CD4-positive, alpha-beta T cell treated with Interleukin-4 for 4 hours (primary cell): ENCODE results near the gene HBM.
"Not testable (repeated sequence)": the region's sequence is repeated elsewhere in the genome, so short reads cannot be mapped to it uniquely, and the experiment has no call there.

Experiments
- DNase-seq: peaks from one replicate; pipeline ENCODE4 v3.0.0-alpha.2; 2020

The HBM gene

GRCh38 chr16:149024-149660 lies 16.6 kb upstream of the HBM start:
- no peak for DNase-seq

- no peak for DNase-seq
Observed at GRCh38 chr16:152141-153128, 13.3 kb upstream of the HBM start, which contains the start of gene HBZ. Gene HBZ, plus strand, starts transcription at chr16:152644. Its CDS starts 266 bp downstream, at chr16:152910.

DNA sequence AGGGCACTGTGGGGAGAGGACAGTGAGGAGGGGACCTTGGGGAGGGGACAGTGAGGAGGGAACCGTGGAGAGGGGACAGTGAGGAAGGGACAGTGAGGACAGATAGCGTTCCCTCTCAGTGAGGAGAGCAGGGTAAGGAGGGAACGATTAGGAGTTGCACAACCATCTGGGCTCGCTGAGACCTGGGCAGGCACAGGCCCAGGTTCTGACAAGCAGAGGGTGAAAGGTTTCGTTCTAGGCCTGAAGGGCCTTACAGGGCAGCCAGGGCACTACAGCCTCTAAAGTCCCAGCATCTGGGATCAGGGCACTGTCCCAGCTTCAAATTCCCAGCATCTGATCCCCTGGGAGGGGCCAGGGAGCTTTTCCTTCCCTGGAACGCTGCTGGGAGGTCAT lies 12.7 kb upstream of the HBM start:
- DNase-seq, result not testable (repeated sequence)

GRCh38 chr16:153550-154216 lies 12.1 kb upstream of the HBM start:
- not testable (repeated sequence) for DNase-seq

DNA sequence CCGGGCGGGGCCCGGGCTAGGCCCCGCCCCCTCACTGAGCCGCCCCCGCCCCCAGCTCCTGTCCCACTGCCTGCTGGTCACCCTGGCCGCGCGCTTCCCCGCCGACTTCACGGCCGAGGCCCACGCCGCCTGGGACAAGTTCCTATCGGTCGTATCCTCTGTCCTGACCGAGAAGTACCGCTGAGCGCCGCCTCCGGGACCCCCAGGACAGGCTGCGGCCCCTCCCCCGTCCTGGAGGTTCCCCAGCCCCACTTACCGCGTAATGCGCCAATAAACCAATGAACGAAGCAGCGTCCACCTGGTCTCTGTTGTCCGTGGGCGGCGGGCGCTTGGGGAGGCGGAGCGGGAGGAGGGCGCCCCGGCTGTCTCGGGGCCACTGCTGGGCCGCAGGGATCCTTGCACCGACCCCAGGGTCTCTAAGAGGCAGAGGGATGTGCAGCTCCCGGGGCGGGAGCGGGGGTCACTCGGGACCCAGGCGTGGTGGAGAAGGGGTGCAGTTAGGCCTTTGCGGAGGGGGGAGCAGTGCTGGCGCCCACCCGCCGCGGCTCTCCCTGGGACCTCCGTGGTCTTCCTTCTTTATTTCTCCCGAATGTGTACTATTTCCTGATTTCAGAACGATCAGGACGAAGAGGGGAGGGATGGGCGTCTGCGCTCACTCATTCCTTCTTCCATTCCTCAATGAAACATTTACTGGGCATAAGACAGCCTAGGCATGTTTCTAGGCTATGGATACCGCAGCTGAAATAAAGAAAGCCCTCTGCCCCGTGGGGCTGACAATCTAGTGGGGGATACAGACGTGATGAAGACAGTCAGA lies 11.4 kb upstream of the HBM start:
- no peak for DNase-seq

DNA sequence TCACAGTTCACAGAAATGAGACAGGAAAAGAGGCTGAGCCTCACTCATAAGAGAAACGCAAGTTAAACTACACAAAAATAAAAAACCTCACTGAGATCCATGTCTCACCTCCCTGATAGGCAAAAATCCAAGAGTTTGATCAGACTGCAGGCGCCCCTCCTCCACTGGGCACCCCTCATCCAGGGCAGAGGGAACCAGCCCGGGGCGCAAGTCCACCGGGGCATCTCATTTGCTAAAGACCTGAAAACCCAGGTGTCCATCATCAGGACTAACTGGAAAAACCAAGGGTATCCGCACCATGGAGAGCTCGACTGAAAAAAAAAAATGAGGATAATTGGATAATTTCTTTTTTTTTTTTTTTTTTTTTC lies 10.8 kb upstream of the HBM start:
- DNase-seq, result no peak

GRCh38 chr16:159136-159849 lies 6.5 kb upstream of the HBM start:
- no peak for DNase-seq

GRCh38 chr16:160242-160641 lies 5.5 kb upstream of the HBM start:
- not testable (repeated sequence) for DNase-seq

DNA sequence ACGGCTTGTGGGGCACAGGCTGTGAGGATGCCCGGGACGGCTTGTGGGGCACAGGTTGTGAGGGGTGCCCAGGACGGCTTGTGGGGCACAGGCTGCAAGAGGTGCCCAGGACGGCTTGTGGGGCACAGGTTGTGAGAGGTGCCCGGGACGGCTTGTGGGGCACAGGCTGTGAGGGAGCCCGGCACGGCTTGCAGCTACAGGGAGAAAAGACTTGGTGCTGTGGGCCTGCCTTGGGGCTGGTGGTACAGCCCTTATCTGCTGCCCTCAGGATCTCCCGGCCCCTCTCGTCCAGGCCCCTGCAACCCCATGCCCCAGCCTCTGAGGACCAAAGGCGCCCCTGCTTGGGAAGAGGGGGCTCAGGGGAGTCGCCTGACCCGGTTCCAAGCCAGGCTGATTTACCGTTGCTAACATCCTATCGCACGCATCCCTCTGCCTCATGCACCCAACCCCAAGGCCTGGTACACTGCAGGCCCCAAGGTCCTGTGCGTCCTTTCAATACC lies 5.0 kb upstream of the HBM start:
- DNase-seq, result no peak

- DNase-seq, result no peak
Observed at GRCh38 chr16:162271-162991, 3.3 kb upstream of the HBM start.

GRCh38 chr16:163139-163538 lies 2.6 kb upstream of the HBM start:
- DNase-seq, result not testable (repeated sequence)

- not testable (repeated sequence) for DNase-seq
Observed at GRCh38 chr16:163696-164095, 2.1 kb upstream of the HBM start.

DNA sequence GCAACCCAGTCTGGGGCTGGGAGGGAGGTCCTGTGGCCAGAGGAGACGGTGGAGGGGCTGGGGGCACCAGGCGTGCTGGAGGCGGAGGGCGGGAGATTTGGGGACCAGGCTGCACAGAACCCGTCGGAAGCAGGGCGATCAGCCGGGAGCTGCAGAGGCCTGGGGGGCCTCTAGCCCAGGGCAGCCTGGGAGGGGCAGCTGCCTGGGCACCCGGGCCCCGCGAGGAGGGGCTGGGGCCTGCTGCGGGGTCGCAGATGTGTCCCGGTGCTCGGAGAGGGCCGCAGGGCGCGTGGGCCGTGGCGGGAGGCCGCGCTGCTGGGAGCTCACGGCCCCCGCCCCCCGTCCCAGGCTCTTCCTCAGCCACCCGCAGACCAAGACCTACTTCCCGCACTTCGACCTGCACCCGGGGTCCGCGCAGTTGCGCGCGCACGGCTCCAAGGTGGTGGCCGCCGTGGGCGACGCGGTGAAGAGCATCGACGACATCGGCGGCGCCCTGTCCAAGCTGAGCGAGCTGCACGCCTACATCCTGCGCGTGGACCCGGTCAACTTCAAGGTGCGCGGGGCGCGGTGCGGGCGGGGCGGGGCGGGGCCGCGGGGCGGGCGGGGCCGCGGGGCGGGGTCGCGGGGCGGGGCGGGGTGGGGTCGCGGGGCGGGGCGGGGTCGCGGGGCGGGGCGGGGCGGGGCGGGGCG lies 1.5 kb upstream of the HBM start:
- not testable (repeated sequence) for DNase-seq

DNA sequence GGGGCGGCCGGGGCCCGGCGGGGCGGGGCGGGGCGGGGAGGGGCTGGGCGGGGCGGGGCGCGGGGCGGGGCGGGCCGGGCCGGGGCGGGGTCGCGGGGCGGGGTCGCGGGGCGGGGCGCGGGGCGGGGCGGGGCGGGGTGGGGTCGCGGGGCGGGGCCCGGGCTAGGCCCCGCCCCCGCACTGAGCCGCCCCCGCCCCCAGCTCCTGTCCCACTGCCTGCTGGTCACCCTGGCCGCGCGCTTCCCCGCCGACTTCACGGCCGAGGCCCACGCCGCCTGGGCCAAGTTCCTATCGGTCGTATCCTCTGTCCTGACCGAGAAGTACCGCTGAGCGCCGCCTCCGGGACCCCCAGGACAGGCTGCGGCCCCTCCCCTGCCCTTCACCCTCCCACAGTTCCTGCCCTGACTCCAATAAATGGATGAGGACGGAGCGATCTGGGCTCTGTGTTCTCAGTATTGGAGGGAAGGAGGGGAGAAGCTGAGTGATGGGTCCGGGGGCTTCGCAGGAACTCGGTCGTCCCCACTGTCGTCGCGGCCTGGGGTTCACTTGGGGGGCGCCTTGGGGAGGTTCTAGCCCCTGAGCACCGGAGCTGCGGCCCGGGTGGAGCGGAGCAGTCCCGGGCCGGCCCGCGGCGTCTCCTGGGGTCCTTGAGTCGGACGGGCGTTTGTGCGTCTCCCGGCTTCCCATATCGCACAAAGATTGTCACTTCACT lies 795 bp upstream of the HBM start:
- DNase-seq, result no peak

DNA sequence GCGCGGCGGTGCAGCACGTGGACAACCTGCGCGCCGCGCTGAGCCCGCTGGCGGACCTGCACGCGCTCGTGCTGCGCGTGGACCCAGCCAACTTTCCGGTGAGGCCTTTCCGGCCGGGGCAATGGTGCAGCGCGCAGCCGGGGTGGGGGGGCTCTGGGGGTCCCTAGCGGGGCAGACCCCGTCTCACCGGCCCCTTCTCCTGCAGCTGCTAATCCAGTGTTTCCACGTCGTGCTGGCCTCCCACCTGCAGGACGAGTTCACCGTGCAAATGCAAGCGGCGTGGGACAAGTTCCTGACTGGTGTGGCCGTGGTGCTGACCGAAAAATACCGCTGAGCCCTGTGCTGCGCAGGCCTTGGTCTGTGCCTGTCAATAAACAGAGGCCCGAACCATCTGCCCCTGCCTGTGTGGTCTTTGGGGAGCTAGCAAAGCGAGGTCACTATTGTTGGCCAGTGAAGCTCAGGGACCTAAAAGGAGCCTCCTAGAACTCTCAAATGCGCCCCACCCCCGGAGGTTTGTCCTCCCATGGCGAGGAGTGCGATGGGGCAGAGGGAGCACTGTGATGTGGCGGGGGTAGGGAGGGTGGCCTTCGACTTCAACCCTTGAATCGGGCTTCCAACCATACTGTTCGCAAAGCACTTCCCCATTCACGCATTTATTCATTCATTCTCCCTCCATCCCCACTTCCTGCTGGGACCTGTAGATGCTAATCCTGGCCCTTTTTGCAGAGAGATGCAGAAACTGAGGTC lies 770 bp downstream of the HBM start:
- DNase-seq, result no peak

DNA sequence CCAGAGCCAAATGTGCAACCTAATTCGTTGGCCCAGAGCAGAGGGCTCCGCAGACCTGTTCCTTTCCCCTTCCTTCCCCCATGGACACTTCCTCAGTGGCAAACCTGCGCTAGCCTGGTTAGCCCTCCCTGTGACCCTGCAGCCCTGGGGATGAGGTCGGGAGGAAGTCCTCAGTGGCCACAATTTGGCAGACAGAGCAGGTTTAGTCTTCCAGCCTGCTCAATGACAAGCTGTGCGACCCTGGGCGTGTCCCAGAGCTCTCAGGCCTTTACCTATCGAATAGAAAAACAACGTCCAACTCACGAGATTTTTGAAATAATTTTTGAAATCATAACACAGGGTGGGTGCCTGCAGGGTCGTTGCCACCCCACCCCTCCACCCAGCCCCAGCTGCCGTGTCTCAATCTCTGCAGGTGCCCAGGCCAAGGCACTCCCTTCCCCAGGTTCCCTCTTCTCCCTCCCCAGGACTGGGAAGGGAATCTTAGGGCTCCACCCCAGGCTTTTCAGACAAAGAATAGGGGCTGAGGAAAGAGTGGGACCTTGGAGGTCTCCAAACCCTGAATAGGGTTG lies 1.4 kb downstream of the HBM start:
- no peak for DNase-seq

GRCh38 chr16:168424-168823 lies 2.6 kb downstream of the HBM start:
- DNase-seq, result no peak

DNA sequence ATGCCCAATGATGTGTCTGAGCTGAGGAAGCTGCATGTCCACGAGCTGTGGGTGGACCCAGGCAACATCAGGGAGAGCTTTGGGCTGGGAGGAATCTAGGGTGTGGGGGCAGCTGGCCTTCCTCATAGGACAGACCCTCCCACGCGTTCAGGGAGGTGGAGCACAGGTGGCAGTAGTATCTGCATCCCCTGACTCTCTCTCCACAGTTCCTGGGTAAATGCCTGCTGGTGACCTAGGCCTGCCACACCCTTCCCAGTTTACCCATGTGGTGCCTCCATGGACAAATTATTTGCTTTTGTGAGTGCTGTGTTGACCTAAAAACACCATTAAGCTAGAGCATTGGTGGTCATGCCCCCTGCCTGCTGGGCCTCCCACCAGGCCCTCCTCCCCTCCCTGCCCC lies 3.2 kb downstream of the HBM start:
- DNase-seq, result no peak

GRCh38 chr16:170088-170507 lies 4.3 kb downstream of the HBM start:
- DNase-seq, result not testable (repeated sequence)
